ENCODE measurements around the gene KIAA0408.
"Not testable (repeated sequence)": the region's sequence is repeated elsewhere in the genome, so short reads cannot be mapped to it uniquely, and the experiment has no call there.

Gene KIAA0408

DNA sequence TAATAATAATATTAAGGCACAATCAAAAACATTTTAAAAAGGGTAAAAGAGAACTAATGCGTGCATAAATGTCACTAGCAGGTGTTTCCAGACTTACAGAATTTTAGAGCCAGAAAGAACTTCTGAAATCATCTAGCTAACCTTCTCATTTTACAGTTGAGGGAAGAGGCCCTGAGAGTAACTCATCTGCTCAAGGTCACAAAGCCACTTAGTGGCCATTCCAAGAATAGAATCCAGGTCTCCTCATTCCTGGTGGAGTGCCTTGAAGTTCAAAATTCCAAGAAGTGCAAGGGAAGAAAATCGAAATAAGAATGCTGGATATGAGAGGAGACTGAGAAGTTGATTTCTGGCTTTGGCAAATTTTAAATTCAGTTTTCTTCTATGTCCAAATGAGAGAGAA is 3.2 kb upstream of the KIAA0408 start:
- no peak for DNase-seq

- no peak for DNase-seq
Observed at GRCh38 chr6:127460465-127460864, 1.3 kb upstream of the KIAA0408 start.

DNA sequence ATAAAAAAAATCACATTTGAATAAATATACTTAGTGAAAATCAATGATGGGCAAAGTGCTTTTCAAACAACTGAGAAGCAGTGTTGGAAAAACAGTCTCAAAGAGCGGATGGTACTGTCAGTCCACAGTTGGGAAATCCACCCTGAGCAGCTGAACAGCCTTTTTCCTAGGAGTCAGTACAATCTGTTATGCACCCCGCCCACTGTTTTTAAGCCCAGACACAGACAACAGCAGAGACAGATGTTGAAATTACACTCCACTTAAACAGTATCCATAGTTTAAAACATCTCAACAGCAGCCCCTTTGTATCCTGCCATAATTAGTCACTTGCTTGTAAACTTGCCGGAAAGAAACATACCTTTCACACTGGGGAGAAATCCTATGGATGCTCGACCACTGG is 372 bp downstream of the KIAA0408 start:
- no peak for DNase-seq

DNA sequence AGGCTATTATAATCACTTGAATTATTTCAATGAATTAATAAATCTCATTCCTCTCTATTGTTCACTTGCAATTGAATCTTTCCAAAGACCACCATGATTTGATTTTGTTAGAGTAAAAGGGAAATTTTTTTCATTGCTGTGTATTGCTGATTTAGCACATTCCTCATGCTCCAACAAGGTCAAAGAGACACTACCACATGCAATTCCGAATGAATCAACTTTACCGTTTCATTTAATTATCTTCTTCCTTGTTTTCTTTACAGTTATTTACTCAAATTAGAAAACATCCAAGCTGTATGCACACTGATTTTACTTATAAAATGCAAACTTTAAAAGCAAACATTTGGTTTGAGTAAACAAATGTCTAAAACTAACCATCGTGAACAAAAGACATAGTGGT is 967 bp downstream of the KIAA0408 start:
- DNase-seq: no peak

DNA sequence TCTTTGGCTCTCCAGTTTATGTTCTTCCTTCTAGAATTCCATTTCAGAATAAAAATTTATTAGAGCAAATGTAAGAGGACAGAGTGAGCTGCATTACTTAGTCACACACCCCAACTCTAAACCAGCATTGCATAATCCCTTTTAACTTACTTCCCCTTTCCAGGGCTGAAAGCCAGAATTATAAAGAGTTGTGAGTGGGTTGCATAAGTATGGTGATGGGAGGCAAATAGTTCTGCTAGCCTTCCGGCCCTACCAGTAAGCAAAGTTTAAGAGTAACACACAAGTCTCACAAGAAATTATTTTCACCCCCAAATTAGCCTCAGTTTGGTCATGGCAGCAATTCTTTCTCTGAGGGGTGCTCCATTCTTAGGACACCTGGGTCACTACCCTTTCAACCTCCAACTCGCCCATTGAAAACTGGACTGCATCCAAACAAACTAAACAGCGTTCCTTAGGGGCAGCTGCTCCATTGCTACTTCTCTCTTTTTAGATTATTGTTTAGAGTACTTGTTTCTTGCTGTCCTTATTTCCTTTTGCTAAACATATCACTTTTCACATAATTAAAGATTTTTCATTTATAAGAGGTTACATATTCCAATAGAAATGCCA is 1.6 kb downstream of the KIAA0408 start:
- no peak for DNase-seq

DNA sequence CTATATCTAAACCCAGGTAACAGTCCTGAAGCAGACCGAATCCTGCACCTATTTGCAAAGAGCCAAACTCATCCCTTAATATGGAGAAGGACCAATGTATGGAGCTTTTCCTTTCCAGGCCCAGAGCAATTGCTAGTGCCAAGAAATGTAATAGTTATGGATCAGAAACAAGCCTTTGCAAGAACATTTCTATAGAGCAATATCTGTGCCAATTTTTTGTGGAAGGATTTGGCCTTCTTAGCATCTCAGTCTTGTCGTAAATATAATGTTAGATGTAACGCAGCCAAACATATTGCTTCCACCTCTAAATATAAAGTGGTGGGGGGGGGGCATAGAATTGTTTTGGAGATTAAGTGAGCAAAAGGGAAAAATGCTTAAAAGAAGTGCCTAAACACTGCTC is 2.7 kb downstream of the KIAA0408 start:
- DNase-seq: no peak

- no peak for DNase-seq
Observed at GRCh38 chr6:127453845-127454619, 5.2 kb downstream of the KIAA0408 start.

DNA sequence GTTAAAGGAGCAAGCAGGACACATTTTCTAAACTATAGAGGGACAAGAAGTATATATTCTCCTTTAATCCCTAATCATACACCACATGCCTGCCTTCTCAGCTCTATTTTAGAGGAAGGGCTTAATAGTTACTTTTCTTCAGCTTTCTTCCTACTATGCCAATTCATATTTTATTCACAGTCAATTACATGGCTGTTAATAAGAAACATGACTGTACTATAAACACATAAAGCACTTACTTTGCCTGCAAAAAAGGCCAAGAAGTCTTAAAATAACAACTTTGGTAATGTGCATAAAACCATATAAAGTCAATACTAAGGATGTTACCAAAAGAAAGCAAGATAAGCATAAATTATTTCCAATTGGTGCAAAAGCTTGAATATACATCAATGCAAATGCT is 6.4 kb downstream of the KIAA0408 start:
- no peak for DNase-seq

DNA sequence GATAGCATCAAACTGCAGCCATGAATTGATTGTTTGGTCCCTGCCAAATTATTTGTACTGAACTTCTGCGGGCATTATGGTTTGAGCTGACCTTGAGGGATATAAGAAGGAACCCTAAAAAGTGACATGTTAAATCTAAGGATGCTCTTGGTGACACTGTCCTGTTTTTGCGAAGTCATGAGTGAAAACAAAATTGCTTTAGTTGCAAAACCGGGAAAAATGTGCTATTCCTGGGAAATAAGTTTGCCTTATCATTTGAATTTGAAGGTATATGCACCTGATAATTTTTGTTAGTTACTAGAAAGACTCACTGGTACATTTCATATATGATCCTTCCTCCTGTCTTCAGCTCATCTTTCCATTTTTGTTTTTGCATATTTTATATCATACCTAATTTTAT is 7.8 kb downstream of the KIAA0408 start:
- DNase-seq: no peak

DNA sequence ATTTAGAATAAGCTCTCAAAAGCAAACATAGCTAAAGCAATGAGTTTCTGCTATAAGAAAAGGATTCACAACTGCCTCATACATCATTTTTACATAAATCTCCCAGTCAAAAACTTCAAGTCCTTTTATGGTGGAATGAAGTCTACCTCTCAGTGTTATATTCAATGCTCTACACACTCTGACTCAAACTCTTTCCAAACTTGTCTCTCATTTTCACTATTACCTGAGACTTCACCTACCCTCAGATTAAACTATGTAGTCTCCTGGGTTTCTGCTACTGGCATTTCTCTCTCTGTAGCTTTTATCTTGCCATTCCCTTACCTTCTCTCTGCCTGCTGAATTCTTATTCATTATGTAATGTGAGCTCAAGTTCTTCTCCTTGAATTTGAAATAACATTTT is 11.4 kb downstream of the KIAA0408 start:
- DNase-seq: no peak

GRCh38 chr6:127446356-127446755 is 12.8 kb downstream of the KIAA0408 start:
- DNase-seq: no peak

- DNase-seq: no peak
Observed at GRCh38 chr6:127441881-127442280, 17.3 kb downstream of the KIAA0408 start.

GRCh38 chr6:127439718-127440117 is 19.5 kb downstream of the KIAA0408 start:
- DNase-seq: no peak

DNA sequence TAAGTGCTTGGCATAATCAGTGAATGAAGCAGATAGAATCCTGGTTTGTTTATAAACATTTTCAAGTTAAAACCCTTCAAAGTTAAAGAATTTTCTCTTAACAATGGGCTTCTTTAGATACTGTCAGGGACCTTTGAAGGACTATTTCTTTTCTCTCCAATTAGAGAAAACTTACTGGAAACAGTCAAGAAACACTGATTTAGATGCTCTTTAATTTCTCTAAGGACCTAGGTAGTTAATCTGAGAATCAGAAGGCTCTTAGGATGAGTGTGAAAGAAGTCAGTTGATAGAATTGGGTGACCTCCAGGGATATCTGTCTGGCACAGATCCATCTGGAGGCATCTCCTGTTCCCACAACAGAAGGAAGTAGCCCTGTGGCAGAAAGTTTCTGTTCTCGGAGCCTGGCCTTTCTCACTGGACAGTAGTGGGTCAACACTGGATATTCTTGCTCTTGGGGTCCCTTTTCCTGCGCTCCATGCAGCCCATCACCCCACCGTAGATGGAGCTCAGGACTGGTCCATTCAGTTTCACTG is 22.5 kb downstream of the KIAA0408 start:
- no peak for DNase-seq

DNA sequence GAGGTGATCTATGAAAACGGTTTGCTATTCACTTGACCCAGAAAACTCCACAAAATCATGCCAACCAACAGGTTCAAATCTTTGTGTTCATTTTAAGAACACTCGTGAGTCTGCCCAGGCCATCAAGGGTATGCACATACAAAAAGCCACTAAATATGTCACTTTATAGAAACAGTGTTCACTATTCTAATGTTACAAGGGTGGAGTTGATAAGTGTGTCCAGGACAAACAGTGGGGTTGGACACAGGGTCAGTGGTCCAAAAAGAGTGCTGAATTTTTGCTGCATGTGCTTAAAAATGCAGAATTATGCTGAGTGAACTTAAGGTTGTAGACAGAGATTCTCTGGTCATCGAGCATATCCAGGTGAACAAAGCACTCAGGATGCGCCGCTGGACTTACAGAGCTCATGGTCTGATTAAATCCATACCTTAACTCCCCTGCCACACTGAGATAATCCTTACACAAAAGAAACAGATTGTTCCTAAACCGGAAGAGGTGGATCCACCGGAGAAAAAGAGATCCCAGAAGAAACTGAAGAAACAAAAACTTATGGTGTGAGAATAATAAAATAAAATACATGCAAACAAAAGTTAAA is 23.5 kb downstream of the KIAA0408 start:
- no peak for DNase-seq

DNA sequence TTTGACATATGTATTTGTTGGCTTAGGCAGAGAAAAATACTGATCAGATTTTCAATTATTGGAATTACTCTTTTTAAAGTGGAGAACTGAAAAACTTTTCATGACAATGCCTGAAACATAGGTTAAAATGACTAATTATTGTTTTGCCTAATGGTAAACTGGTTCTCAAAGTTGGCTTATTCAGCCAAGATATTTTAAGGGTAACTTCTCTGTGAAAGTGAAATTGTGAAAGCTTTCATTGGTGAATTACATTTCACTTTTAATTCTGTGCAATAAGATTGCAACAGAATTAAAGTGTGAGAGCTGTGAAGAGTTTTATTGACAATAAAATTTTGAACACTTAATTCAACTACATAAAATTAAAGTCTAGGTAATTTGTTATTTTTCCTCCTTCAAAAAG is 24.5 kb downstream of the KIAA0408 start:
- DNase-seq: no peak

DNA sequence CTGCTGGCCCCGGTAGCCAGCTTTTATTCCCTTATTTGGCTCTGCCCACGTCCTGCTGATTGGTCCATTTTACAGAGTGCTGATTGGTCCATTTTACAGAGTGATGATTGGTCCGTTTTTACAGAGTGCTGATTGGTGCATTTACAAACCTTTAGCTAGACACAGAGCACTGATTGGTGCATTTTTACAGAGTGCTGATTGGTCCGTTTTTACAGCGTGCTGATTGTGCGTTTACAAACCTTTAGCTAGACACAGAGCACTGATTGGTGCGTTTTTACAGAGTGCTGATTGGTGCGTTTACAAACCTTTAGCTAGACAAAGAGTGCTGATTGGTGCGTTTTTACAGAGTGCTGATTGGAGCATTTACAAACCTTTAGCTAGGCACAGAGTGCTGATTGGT is 30.6 kb downstream of the KIAA0408 start:
- not testable (repeated sequence) for DNase-seq

GRCh38 chr6:127423921-127424320 is 35.3 kb downstream of the KIAA0408 start:
- no peak for DNase-seq

GRCh38 chr6:127421164-127421563 is 38.0 kb downstream of the KIAA0408 start:
- not testable (repeated sequence) for DNase-seq

GRCh38 chr6:127420556-127420955 is 38.6 kb downstream of the KIAA0408 start:
- DNase-seq: peak; percentile 60

- DNase-seq: no peak
Observed at GRCh38 chr6:127415096-127415495, 44.1 kb downstream of the KIAA0408 start.

DNA sequence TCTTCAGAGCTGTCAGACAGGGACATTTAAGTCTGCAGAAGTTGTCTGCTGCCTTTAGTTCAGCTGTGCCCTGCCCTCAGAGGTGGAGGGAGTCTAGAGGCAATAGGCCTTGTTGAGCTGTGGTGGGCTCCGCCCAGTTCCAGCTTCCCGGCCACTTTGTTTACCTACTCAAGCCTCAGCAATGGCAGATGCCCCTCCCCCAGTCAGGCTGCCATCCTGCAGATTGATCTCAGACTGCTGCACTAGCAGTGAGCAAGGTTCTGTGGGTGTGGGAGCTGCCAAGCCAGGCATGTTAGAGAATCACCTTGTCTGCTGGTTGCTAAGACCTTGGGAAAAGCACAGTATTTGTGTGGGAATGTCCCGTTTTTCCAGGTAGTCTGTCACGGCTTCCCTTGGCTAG is 46.1 kb downstream of the KIAA0408 start:
- DNase-seq: peak; percentile 8

GRCh38 chr6:127412016-127412415 is 47.2 kb downstream of the KIAA0408 start:
- not testable (repeated sequence) for DNase-seq

Data from NCI-H510A treated with DMSO at 0.1 percent for 48 hours (cell line).